SK-N-MC (cell line): ENCODE results near the gene VKORC1L1.
"Not testable (repeated sequence)": the region's sequence is repeated elsewhere in the genome, so short reads cannot be mapped to it uniquely, and the experiment has no call there.

Experiments
- EZH2 ChIP-seq: fragments of 200-600 bp; sonication (generic); IDR thresholded peaks from one replicate; pipeline ENCODE4 v1.6.1; 2017; ENCODE audit warnings: antibody characterized with exemption
- POLR2AphosphoS5 ChIP-seq: IDR thresholded peaks from 2 replicates; pipeline ENCODE4 v1.6.1; 2012; ENCODE audit warnings: mild to moderate bottlenecking, low read depth, low read length, borderline replicate concordance

DNA sequence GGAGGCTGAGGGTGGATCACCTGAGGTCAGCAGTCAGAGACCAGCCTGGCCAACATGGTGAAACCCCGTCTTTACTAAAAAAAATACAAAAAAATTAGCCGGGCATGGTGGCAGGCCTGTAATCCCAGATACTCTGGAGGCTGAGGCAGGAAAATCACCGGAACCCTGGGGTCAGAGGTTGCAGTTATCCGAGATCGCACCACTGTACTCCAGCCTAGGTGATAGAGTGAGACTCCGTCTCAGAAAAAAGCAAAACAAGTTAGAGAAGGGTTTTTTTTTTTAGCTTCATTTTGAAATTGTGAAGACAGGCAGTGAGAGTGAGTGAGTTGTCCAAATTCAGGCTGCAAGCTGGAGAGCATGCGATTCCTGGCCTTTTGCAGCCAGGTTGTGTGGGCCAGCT is 19.0 kb upstream of the VKORC1L1 start:
- TF ChIP-seq POLR2AphosphoS5, EZH2: not testable (repeated sequence)
